Psoas muscle (tissue), 8 donors: Measurements from ENCODE around the gene PTPN7. TPM values are rescaled to one million over a fixed set of nuclear protein-coding genes. Genes with fewer than 3 reads are reported as not detected.

Experiments used
- ATAC-seq, 4 donors: fragments of 200-7000 bp; cut with Tn5 transposase; one replicate each; pipeline ENCODE4 v1.9.1; 2020; ENCODE audit warnings: moderate library complexity in 3 of 4, mild to moderate bottlenecking in 2 of 4
- DNase-seq, 2 donors: peaks; one replicate each; pipeline ENCODE4 v3.0.0-alpha.2; 2020
- H3K27ac ChIP-seq: fragments of 200-600 bp; one replicate; pipeline ENCODE4 v1.8.0; 2022
- H3K27me3 ChIP-seq, 3 donors: fragments of 200-600 bp in 1 of 3; one replicate each; pipeline versions ENCODE4 v1.6.1 to v1.8.0; 2013 to 2022; ENCODE audit warnings: low read length in 2 of 3, mild to moderate bottlenecking in 2 of 3, moderate library complexity in 1 of 3; ENCODE audit not compliant: insufficient read depth in 3 of 3
- H3K36me3 ChIP-seq, 2 donors: fragments of 200-600 bp in 1 of 2; one replicate each; pipeline versions ENCODE4 v1.6.1 to v1.8.0; 2013 to 2022; ENCODE audit warnings: low read depth in 1 of 2, mild to moderate bottlenecking in 1 of 2, moderate library complexity in 1 of 2; ENCODE audit not compliant: insufficient read depth in 1 of 2
- H3K4me1 ChIP-seq: fragments of 200-600 bp; one replicate; pipeline ENCODE4 v1.8.0; 2022
- H3K4me3 ChIP-seq: fragments of 200-600 bp; one replicate; pipeline ENCODE4 v1.8.0; 2022; ENCODE audit warnings: mild to moderate bottlenecking
- H3K9me3 ChIP-seq: fragments of 200-600 bp; one replicate; pipeline ENCODE4 v1.8.0; 2022
- CTCF ChIP-seq: fragments of 200-600 bp; IDR thresholded peaks from one replicate; pipeline ENCODE4 v1.8.0; 2022; ENCODE audit warnings: antibody characterized with exemption
- WGBS, 3 donors: extraction: QIAGEN DNeasy Blood & Tissue Kit; methylation state at CpG; one replicate each; pipeline versions ENCODE4 v1.1.6 to v1.1.7; 2013; 5-methylcytosine and 5-hydroxymethylcytosine counted together
- intact Hi-C, 2 donors: fragments of 100-400 bp; cut with DNase I; formaldehyde crosslinking; loops; one replicate each; pipeline versions ENCODE4 v1.11.0 to v1.14.2; 2022
- polyA plus RNA-seq, 3 donors: library from polyadenylated mRNA; stranded (reverse); fragments of 200-250 nt; gene quantifications; one replicate each; pipeline ENCODE4 v1.2.3, GENCODE V29; 2013
- total RNA-seq, 4 donors: library from RNA; stranded (reverse); fragmentation: NEBNext Ultra II Directional in 2 of 4; extraction: Animal tissue kit (Norgen Biotek cat#: 25700) in 2 of 4; gene quantifications; one replicate each; pipeline versions ENCODE4 v1.2.1 to v1.2.4, GENCODE V29; 2021 to 2023
- donor health status: healthy with polysubstance abuse.
- donor health status: DM: no; HTN: no; CAD: no; lungs with moderate emphysema.
- donor health status: Bipolar disorder and iron deficiency.
- donor health status: healthy.
- donor health status: DM: yes; HTN: yes; CAD: no.
- donor health status: DM: no; HTN: no; CAD: no.
- donor health status: DM: no; HTN: no; CAD: no.
- donor health status: DM: yes; HTN: yes; CAD: no.

PTPN7 gene
- total and polyA plus RNA-seq, 7 donors = 0.10 to 1.0 (median 0.32) TPM

- 87 to 90% (median 88%) methylated on average over 10 of the region's 10 CpGs for WGBS, 3 donors
- Histone ChIP-seq H3K27ac (no peak overlapping the region), H3K36me3 (no peaks in the 10 kb centered on the region), H3K27me3 (peaks cover 0 to 2% (median 0%) of the 10 kb centered on the region in 3 donors), H3K4me3 (no peak overlapping the region), H3K9me3 (no peaks in the 10 kb centered on the region), H3K4me1 (no peaks in the 10 kb centered on the region)
- no peak for TF ChIP-seq CTCF
- DNase-seq = no peak
- intact Hi-C loops = no loop called here
- no peak for ATAC-seq
Measured at GRCh38 chr1:202158810-202159533, 1.4 kb downstream of the PTPN7 start.

GRCh38 chr1:202157945-202158344 lies 2.5 kb downstream of the PTPN7 start:
- Histone ChIP-seq H3K4me1 (no peaks in the 10 kb centered on the region), H3K9me3 (no peaks in the 10 kb centered on the region), H3K27me3 (peaks cover 0 to 2% (median 0%) of the 10 kb centered on the region in 3 donors), H3K4me3 (no peak overlapping the region), H3K27ac (no peak overlapping the region), H3K36me3 (no peaks in the 10 kb centered on the region)
- ATAC-seq (no peak), DNase-seq (no peak)
- TF ChIP-seq CTCF = no peak
- intact Hi-C loops = no loop called here
- WGBS, 3 donors = 91 to 96% (median 91%) methylated on average over 10 of the region's 10 CpGs

GRCh38 chr1:202156590-202156989 lies 3.8 kb downstream of the PTPN7 start:
- ATAC-seq (no peak), DNase-seq (no peak)
- intact Hi-C loops = no loop called here
- Histone ChIP-seq H3K4me3 (no peak overlapping the region), H3K36me3 (no peaks in the 10 kb centered on the region), H3K4me1 (no peaks in the 10 kb centered on the region), H3K9me3 (no peaks in the 10 kb centered on the region), H3K27ac (no peak overlapping the region), H3K27me3 (no peaks in the 10 kb centered on the region)
- TF ChIP-seq CTCF = no peak
- 84 to 88% (median 87%) methylated on average over 8 of the region's 8 CpGs for WGBS, 3 donors

- H3K9me3 ChIP-seq = no peaks in the 10 kb centered on the region
- TF ChIP-seq CTCF = no peak
- ATAC-seq (peak in 2 of 4 donors; percentile 38 to 40), DNase-seq (peak in 1 of 2 donors; percentile 54)
- H3K27me3 ChIP-seq = no peaks in the 10 kb centered on the region
- H3K36me3 ChIP-seq = no peaks in the 10 kb centered on the region
- intact Hi-C loops = no loop called here
- 27 to 33% (median 31%) methylated on average over 8 of the region's 8 CpGs for WGBS, 3 donors
- H3K27ac ChIP-seq = no peak overlapping the region
- H3K4me3 ChIP-seq = no peak overlapping the region
- no peaks in the 10 kb centered on the region for H3K4me1 ChIP-seq
Measured at GRCh38 chr1:202155478-202156021, 4.9 kb downstream of the PTPN7 start.
